Measurements from ENCODE around the gene FLVCR1.
"Not testable (repeated sequence)": the region's sequence is repeated elsewhere in the genome, so short reads cannot be mapped to it uniquely, and the experiment has no call there.

The FLVCR1 gene

DNA sequence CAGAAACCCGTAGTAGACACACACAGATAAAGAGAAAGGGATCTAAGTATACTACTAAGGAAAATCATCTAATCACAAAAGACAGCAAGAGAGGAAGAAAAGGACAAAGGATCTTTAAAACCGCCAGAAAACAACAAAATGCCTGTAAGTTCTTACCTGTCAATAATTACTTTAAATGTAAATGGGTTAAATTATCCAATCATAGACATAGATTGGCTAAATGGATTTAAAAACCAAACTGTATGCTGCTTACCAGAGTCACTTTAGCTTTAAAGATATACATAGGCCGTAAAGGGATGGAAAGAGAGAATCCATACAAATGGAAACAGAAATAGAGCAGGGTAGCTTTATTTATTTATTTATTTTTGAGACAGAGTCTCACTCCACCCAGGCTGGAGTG, 44.0 kb downstream of the FLVCR1 start:
- Histone ChIP-seq H3K36me3 (ENCODE audit: control insufficient read depth in 1 of 2, insufficient read depth in 2 of 2, low read length in 2 of 2) (peaks cover 15% of the 10 kb centered on the region in 2 experiments), H3K9ac (ENCODE audit: low read length) (no peak overlapping the region), H3K4me1 (ENCODE audit: control insufficient read depth in 1 of 2, insufficient read depth in 2 of 2, low read length in 2 of 2) (no peaks in the 10 kb centered on the region), H4K8ac (ENCODE audit: low read depth, low read length) (no peak overlapping the region), H2BK5ac (ENCODE audit: low read depth, low read length, poor library complexity) (no peak overlapping the region), H3K9me3 (ENCODE audit: insufficient read depth, low read depth, low read length) (peaks cover 5% of the 10 kb centered on the region), H2BK12ac (ENCODE audit: low read length) (no peak overlapping the region), H3K79me2 (ENCODE audit: control insufficient read depth, insufficient read depth, low read length, poor library complexity) (no peaks in the 10 kb centered on the region), H3K27ac (ENCODE audit: low read depth, low read length) (no peak overlapping the region), H4K91ac (ENCODE audit: low read depth, low read length) (no peak overlapping the region), H3K23ac (ENCODE audit: low read length) (no peak overlapping the region), H3K4ac (ENCODE audit: low read depth, low read length) (no peak overlapping the region), H3K79me1 (ENCODE audit: low read length) (no peaks in the 10 kb centered on the region), H3K4me3 (ENCODE audit: low read depth, low read length) (no peak overlapping the region), H3K4me2 (ENCODE audit: low read length) (no peak overlapping the region), H2BK120ac (ENCODE audit: insufficient read depth, low read length, poor library complexity) (no peak overlapping the region), H3K18ac (ENCODE audit: low read length) (no peak overlapping the region), H4K12ac (ENCODE audit: low read depth, low read length) (no peak overlapping the region), H3K14ac (ENCODE audit: low read length) (no peak overlapping the region), H3K27me3 (ENCODE audit: insufficient read depth, low read length) (no peaks in the 10 kb centered on the region), H2AFZ (ENCODE audit: insufficient read depth, low read length, poor library complexity) (no peak overlapping the region), H2AK5ac (ENCODE audit: low read length) (no peak overlapping the region)
- DNase-seq: no peak
- no CpG with 5 or more reads among the region's 3 CpGs for WGBS (ENCODE audit: extremely low coverage, insufficient coverage, insufficient read length)

DNA sequence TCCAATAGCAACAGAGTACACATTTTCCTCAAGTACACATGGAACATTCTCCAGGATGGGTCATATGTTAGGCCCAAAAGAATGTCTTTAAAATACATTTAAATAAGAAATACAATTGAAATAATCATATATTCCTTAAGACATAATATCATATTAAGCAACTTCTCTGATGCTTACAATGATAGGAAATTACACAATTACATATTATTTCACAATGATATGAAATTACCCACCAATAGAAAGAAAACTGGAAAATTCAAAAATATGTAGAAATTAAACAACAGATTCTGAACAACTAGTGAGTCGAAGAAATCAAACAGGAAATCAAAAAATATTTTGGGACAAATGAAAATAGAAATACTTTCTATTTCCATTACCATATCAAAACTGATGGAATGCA, 45.6 kb downstream of the FLVCR1 start:
- Histone ChIP-seq H3K4me1 (ENCODE audit: control insufficient read depth in 1 of 2, insufficient read depth in 2 of 2, low read length in 2 of 2) (no peaks in the 10 kb centered on the region), H3K23ac (ENCODE audit: low read length) (no peak overlapping the region), H2BK12ac (ENCODE audit: low read length) (no peak overlapping the region), H3K4me2 (ENCODE audit: low read length) (no peak overlapping the region), H4K91ac (ENCODE audit: low read depth, low read length) (no peak overlapping the region), H4K12ac (ENCODE audit: low read depth, low read length) (no peak overlapping the region), H3K4me3 (ENCODE audit: low read depth, low read length) (no peak overlapping the region), H4K8ac (ENCODE audit: low read depth, low read length) (no peak overlapping the region), H3K18ac (ENCODE audit: low read length) (no peak overlapping the region), H2BK5ac (ENCODE audit: low read depth, low read length, poor library complexity) (no peak overlapping the region), H2AK5ac (ENCODE audit: low read length) (no peak overlapping the region), H3K9me3 (ENCODE audit: insufficient read depth, low read depth, low read length) (peaks cover 5% of the 10 kb centered on the region), H2BK120ac (ENCODE audit: insufficient read depth, low read length, poor library complexity) (no peak overlapping the region), H3K4ac (ENCODE audit: low read depth, low read length) (no peak overlapping the region), H3K79me1 (ENCODE audit: low read length) (no peaks in the 10 kb centered on the region), H3K36me3 (ENCODE audit: control insufficient read depth in 1 of 2, insufficient read depth in 2 of 2, low read length in 2 of 2) (peaks cover 7 to 9% of the 10 kb centered on the region in 2 experiments), H2AFZ (ENCODE audit: insufficient read depth, low read length, poor library complexity) (no peak overlapping the region), H3K79me2 (ENCODE audit: control insufficient read depth, insufficient read depth, low read length, poor library complexity) (no peaks in the 10 kb centered on the region), H3K27ac (ENCODE audit: low read depth, low read length) (no peak overlapping the region), H3K14ac (ENCODE audit: low read length) (no peak overlapping the region), H3K9ac (ENCODE audit: low read length) (no peak overlapping the region), H3K27me3 (ENCODE audit: insufficient read depth, low read length) (no peaks in the 10 kb centered on the region)
- WGBS (ENCODE audit: extremely low coverage, insufficient coverage, insufficient read length): no CpG with 5 or more reads among the region's 1 CpG
- no peak for DNase-seq

DNA sequence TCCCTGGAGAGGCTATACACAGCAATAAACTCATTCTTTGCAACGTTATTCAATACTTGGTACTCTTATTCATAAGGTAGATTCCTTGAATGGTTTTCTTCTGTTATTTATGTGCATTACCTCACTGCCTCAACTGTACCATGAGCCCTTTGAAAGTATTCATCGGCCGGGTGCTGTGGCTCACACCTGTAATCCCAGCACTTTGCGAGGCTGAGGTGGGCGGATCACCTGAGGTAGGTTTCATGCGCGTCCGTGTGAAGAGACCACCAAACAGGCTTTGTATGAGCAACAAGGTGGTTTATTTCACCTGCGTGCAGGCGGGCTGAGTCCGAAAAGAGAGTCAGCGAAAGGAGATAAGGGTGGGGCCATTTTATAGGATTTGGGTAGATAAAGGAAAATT, 50.0 kb downstream of the FLVCR1 start:
- not testable (repeated sequence) for H2AFZ ChIP-seq (ENCODE audit: insufficient read depth, low read length, poor library complexity); H3K18ac ChIP-seq (ENCODE audit: low read length); H3K27me3 ChIP-seq (ENCODE audit: insufficient read depth, low read length); H3K9me3 ChIP-seq (ENCODE audit: insufficient read depth, low read depth, low read length); H3K14ac ChIP-seq (ENCODE audit: low read length); H3K36me3 ChIP-seq (ENCODE audit: control insufficient read depth in 1 of 2, insufficient read depth in 2 of 2, low read length in 2 of 2); H2BK5ac ChIP-seq (ENCODE audit: low read depth, low read length, poor library complexity); H3K4ac ChIP-seq (ENCODE audit: low read depth, low read length); DNase-seq; H3K4me3 ChIP-seq (ENCODE audit: low read depth, low read length); H4K8ac ChIP-seq (ENCODE audit: low read depth, low read length); H2AK5ac ChIP-seq (ENCODE audit: low read length); H3K79me1 ChIP-seq (ENCODE audit: low read length); H2BK12ac ChIP-seq (ENCODE audit: low read length); H3K27ac ChIP-seq (ENCODE audit: low read depth, low read length); H2BK120ac ChIP-seq (ENCODE audit: insufficient read depth, low read length, poor library complexity); H3K79me2 ChIP-seq (ENCODE audit: control insufficient read depth, insufficient read depth, low read length, poor library complexity); H3K4me2 ChIP-seq (ENCODE audit: low read length); H3K23ac ChIP-seq (ENCODE audit: low read length); H4K12ac ChIP-seq (ENCODE audit: low read depth, low read length); H4K91ac ChIP-seq (ENCODE audit: low read depth, low read length); H3K9ac ChIP-seq (ENCODE audit: low read length); H3K4me1 ChIP-seq (ENCODE audit: control insufficient read depth in 1 of 2, insufficient read depth in 2 of 2, low read length in 2 of 2)
- WGBS (ENCODE audit: extremely low coverage, insufficient coverage, insufficient read length): no CpG with 5 or more reads among the region's 12 CpGs

DNA sequence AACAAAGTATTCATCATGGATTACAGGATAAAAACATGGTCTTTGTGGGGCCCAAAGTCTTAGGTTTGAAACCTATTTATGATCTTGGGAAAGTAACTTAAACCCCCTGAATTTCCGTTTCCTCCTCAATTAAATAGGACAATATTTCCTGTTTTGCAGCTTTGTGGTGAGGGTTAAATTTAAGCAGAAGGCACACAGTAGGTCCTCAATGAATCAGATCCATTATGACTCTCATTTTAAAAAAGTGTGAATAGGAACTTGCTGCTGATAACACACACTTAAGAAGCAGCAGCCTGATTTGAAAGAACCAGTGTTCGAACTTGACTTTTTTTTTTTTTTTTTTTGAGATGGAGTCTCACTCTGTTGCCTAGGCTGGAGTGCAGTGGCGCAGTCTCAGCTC, 50.9 kb downstream of the FLVCR1 start:
- WGBS (ENCODE audit: extremely low coverage, insufficient coverage, insufficient read length): no CpG with 5 or more reads among the region's 3 CpGs
- no peak overlapping the region for H2AK5ac ChIP-seq (ENCODE audit: low read length)
- no peaks in the 10 kb centered on the region for H3K79me1 ChIP-seq (ENCODE audit: low read length)
- H2BK120ac ChIP-seq (ENCODE audit: insufficient read depth, low read length, poor library complexity): no peak overlapping the region
- H3K4ac ChIP-seq (ENCODE audit: low read depth, low read length): no peak overlapping the region
- H3K4me3 ChIP-seq (ENCODE audit: low read depth, low read length): no peak overlapping the region
- H4K12ac ChIP-seq (ENCODE audit: low read depth, low read length): no peak overlapping the region
- no peak overlapping the region for H2BK5ac ChIP-seq (ENCODE audit: low read depth, low read length, poor library complexity)
- DNase-seq: no peak
- no peak overlapping the region for H3K14ac ChIP-seq (ENCODE audit: low read length)
- no peaks in the 10 kb centered on the region for H3K36me3 ChIP-seq (ENCODE audit: control insufficient read depth in 1 of 2, insufficient read depth in 2 of 2, low read length in 2 of 2)
- no peaks in the 10 kb centered on the region for H3K79me2 ChIP-seq (ENCODE audit: control insufficient read depth, insufficient read depth, low read length, poor library complexity)
- H3K23ac ChIP-seq (ENCODE audit: low read length): no peak overlapping the region
- H2BK12ac ChIP-seq (ENCODE audit: low read length): no peak overlapping the region
- no peak overlapping the region for H3K4me2 ChIP-seq (ENCODE audit: low read length)
- no peak overlapping the region for H2AFZ ChIP-seq (ENCODE audit: insufficient read depth, low read length, poor library complexity)
- H3K18ac ChIP-seq (ENCODE audit: low read length): no peak overlapping the region
- no peak overlapping the region for H4K8ac ChIP-seq (ENCODE audit: low read depth, low read length)
- H4K91ac ChIP-seq (ENCODE audit: low read depth, low read length): no peak overlapping the region
- no peaks in the 10 kb centered on the region for H3K27me3 ChIP-seq (ENCODE audit: insufficient read depth, low read length)
- no peaks in the 10 kb centered on the region for H3K4me1 ChIP-seq (ENCODE audit: control insufficient read depth in 1 of 2, insufficient read depth in 2 of 2, low read length in 2 of 2)
- no peak overlapping the region for H3K9ac ChIP-seq (ENCODE audit: low read length)
- no peak overlapping the region for H3K27ac ChIP-seq (ENCODE audit: low read depth, low read length)
- no peaks in the 10 kb centered on the region for H3K9me3 ChIP-seq (ENCODE audit: insufficient read depth, low read depth, low read length)

Data from trophoblast cell (in vitro differentiated cells and primary cell).